ENCODE results near the gene EMC8.

EMC8 gene

GRCh38 chr16:85843471-85844168 lies 44.3 kb upstream of the EMC8 start:
- no peaks in the 10 kb centered on the region for H3K4me1 ChIP-seq (ENCODE audit: control insufficient read depth in 1 of 2, insufficient read depth in 2 of 2, low read length in 2 of 2)
- no peak overlapping the region for H3K18ac ChIP-seq (ENCODE audit: low read length)
- H3K27ac ChIP-seq (ENCODE audit: low read depth, low read length), result no peak overlapping the region
- no peak overlapping the region for H3K4me2 ChIP-seq (ENCODE audit: low read length)
- H4K8ac ChIP-seq (ENCODE audit: low read depth, low read length), result no peak overlapping the region
- H2AFZ ChIP-seq (ENCODE audit: insufficient read depth, low read length, poor library complexity), result no peak overlapping the region
- WGBS (ENCODE audit: extremely low coverage, insufficient coverage, insufficient read length), result 100% methylated on average over 2 of the region's 11 CpGs
- no peak overlapping the region for H3K9ac ChIP-seq (ENCODE audit: low read length)
- no peak overlapping the region for H3K4me3 ChIP-seq (ENCODE audit: low read depth, low read length)
- H4K12ac ChIP-seq (ENCODE audit: low read depth, low read length), result no peak overlapping the region
- no peak overlapping the region for H3K4ac ChIP-seq (ENCODE audit: low read depth, low read length)
- no peak for DNase-seq
- no peak overlapping the region for H2AK5ac ChIP-seq (ENCODE audit: low read length)
- H2BK12ac ChIP-seq (ENCODE audit: low read length), result no peak overlapping the region
- no peak overlapping the region for H2BK120ac ChIP-seq (ENCODE audit: insufficient read depth, low read length, poor library complexity)
- H3K79me1 ChIP-seq (ENCODE audit: low read length), result no peaks in the 10 kb centered on the region
- H3K23ac ChIP-seq (ENCODE audit: low read length), result no peak overlapping the region
- no peak overlapping the region for H3K14ac ChIP-seq (ENCODE audit: low read length)
- H3K36me3 ChIP-seq (ENCODE audit: control insufficient read depth in 1 of 2, insufficient read depth in 2 of 2, low read length in 2 of 2), result no peaks in the 10 kb centered on the region
- H4K91ac ChIP-seq (ENCODE audit: low read depth, low read length), result no peak overlapping the region
- no peaks in the 10 kb centered on the region for H3K79me2 ChIP-seq (ENCODE audit: control insufficient read depth, insufficient read depth, low read length, poor library complexity)
- H3K9me3 ChIP-seq (ENCODE audit: insufficient read depth, low read depth, low read length), result peaks cover 5% of the 10 kb centered on the region
- no peak overlapping the region for H2BK5ac ChIP-seq (ENCODE audit: low read depth, low read length, poor library complexity)
- peaks cover 2% of the 10 kb centered on the region for H3K27me3 ChIP-seq (ENCODE audit: insufficient read depth, low read length)

DNA sequence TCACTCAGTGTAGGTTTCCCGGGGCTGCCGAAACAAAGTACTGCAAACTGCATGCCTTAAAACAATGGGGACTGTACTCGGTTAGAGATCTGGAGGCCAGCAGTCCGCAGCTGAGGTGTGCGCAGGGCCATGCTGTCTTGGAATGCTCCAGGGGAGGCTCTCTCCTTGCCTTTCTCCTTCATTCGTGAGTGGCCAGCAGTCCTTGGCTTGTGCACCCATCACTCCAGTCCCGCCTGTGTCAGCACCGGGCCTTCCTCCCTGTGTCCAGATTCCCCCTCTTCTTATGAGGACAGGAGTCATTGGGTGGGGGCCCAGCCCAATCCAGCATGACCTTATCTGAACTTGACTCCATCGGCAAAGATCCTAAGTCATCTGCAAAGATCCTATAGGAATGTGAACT lies 43.5 kb upstream of the EMC8 start:
- Histone ChIP-seq H2BK12ac (ENCODE audit: low read length) (no peak overlapping the region), H3K36me3 (ENCODE audit: control insufficient read depth in 1 of 2, insufficient read depth in 2 of 2, low read length in 2 of 2) (no peaks in the 10 kb centered on the region), H3K9ac (ENCODE audit: low read length) (no peak overlapping the region), H3K4me3 (ENCODE audit: low read depth, low read length) (no peak overlapping the region), H3K23ac (ENCODE audit: low read length) (no peak overlapping the region), H3K4me2 (ENCODE audit: low read length) (no peak overlapping the region), H3K4ac (ENCODE audit: low read depth, low read length) (no peak overlapping the region), H4K8ac (ENCODE audit: low read depth, low read length) (no peak overlapping the region), H3K27ac (ENCODE audit: low read depth, low read length) (no peak overlapping the region), H3K79me1 (ENCODE audit: low read length) (no peaks in the 10 kb centered on the region), H3K27me3 (ENCODE audit: insufficient read depth, low read length) (peaks cover 2% of the 10 kb centered on the region), H2BK5ac (ENCODE audit: low read depth, low read length, poor library complexity) (no peak overlapping the region), H4K91ac (ENCODE audit: low read depth, low read length) (no peak overlapping the region), H3K18ac (ENCODE audit: low read length) (no peak overlapping the region), H3K14ac (ENCODE audit: low read length) (no peak overlapping the region), H3K79me2 (ENCODE audit: control insufficient read depth, insufficient read depth, low read length, poor library complexity) (no peaks in the 10 kb centered on the region), H2BK120ac (ENCODE audit: insufficient read depth, low read length, poor library complexity) (no peak overlapping the region), H3K9me3 (ENCODE audit: insufficient read depth, low read depth, low read length) (peaks cover 5% of the 10 kb centered on the region), H2AFZ (ENCODE audit: insufficient read depth, low read length, poor library complexity) (no peak overlapping the region), H4K12ac (ENCODE audit: low read depth, low read length) (no peak overlapping the region), H2AK5ac (ENCODE audit: low read length) (no peak overlapping the region), H3K4me1 (ENCODE audit: control insufficient read depth in 1 of 2, insufficient read depth in 2 of 2, low read length in 2 of 2) (no peaks in the 10 kb centered on the region)
- peak in 1 of 2 donors; percentile 27 for DNase-seq
- no CpG with 5 or more reads among the region's 9 CpGs for WGBS (ENCODE audit: extremely low coverage, insufficient coverage, insufficient read length)

DNA sequence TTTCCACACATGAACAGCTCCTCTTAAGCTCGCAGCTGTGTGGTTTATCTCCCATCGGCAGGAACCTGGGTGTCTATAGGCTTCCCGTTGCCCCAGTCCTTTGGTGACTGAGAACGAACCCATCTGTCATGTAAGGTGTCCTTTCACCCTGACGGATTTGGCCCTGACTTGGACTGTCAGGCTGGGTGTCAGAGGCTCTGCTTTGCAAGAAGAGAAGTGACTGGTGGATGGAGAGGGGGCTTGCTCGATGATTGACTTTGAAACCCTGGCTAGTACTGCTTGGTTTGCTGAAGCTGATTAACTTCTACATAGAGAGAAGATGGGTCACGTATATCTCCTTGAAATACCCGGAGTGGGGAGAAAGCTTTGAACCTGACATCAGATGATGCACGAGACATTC lies 43.1 kb upstream of the EMC8 start:
- H3K4me3 ChIP-seq (ENCODE audit: low read depth, low read length), result no peak overlapping the region
- no peaks in the 10 kb centered on the region for H3K4me1 ChIP-seq (ENCODE audit: control insufficient read depth in 1 of 2, insufficient read depth in 2 of 2, low read length in 2 of 2)
- no peak overlapping the region for H3K23ac ChIP-seq (ENCODE audit: low read length)
- no peak overlapping the region for H2AFZ ChIP-seq (ENCODE audit: insufficient read depth, low read length, poor library complexity)
- H3K9ac ChIP-seq (ENCODE audit: low read length), result no peak overlapping the region
- peaks cover 5% of the 10 kb centered on the region for H3K9me3 ChIP-seq (ENCODE audit: insufficient read depth, low read depth, low read length)
- H3K18ac ChIP-seq (ENCODE audit: low read length), result no peak overlapping the region
- no peaks in the 10 kb centered on the region for H3K79me1 ChIP-seq (ENCODE audit: low read length)
- H2BK120ac ChIP-seq (ENCODE audit: insufficient read depth, low read length, poor library complexity), result no peak overlapping the region
- H3K27me3 ChIP-seq (ENCODE audit: insufficient read depth, low read length), result peaks cover 2% of the 10 kb centered on the region
- H3K36me3 ChIP-seq (ENCODE audit: control insufficient read depth in 1 of 2, insufficient read depth in 2 of 2, low read length in 2 of 2), result no peaks in the 10 kb centered on the region
- no peak overlapping the region for H4K12ac ChIP-seq (ENCODE audit: low read depth, low read length)
- no peak overlapping the region for H2BK5ac ChIP-seq (ENCODE audit: low read depth, low read length, poor library complexity)
- H2BK12ac ChIP-seq (ENCODE audit: low read length), result no peak overlapping the region
- no peak overlapping the region for H3K14ac ChIP-seq (ENCODE audit: low read length)
- H2AK5ac ChIP-seq (ENCODE audit: low read length), result no peak overlapping the region
- peak in 1 of 2 donors; percentile 44 for DNase-seq
- no peaks in the 10 kb centered on the region for H3K79me2 ChIP-seq (ENCODE audit: control insufficient read depth, insufficient read depth, low read length, poor library complexity)
- no peak overlapping the region for H3K4ac ChIP-seq (ENCODE audit: low read depth, low read length)
- no peak overlapping the region for H3K4me2 ChIP-seq (ENCODE audit: low read length)
- no CpG with 5 or more reads among the region's 9 CpGs for WGBS (ENCODE audit: extremely low coverage, insufficient coverage, insufficient read length)
- no peak overlapping the region for H4K8ac ChIP-seq (ENCODE audit: low read depth, low read length)
- no peak overlapping the region for H3K27ac ChIP-seq (ENCODE audit: low read depth, low read length)
- no peak overlapping the region for H4K91ac ChIP-seq (ENCODE audit: low read depth, low read length)

DNA sequence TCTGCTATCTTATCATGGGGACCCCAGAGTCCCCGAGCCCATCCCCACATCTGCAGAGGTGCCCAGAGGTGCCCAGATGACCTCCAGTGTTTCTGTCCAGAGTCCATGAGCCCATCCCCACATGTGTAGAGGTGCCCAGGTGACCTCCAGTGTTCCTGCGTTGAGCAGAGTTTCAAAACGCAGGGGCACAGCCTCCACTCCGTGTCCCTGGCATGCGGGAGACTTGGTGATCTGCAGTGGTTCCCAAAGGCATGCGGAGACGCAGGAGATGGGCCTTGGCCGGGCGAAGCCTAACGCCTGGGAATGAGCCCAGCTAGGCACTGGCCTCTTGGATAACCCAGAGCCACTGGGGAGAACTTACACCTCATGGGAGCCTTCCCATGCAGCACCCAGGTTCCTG lies 41.5 kb upstream of the EMC8 start:
- H3K4me3 ChIP-seq (ENCODE audit: low read depth, low read length), result no peak overlapping the region
- H3K14ac ChIP-seq (ENCODE audit: low read length), result no peak overlapping the region
- H2AK5ac ChIP-seq (ENCODE audit: low read length), result no peak overlapping the region
- no peak overlapping the region for H2AFZ ChIP-seq (ENCODE audit: insufficient read depth, low read length, poor library complexity)
- H3K4ac ChIP-seq (ENCODE audit: low read depth, low read length), result no peak overlapping the region
- H3K27me3 ChIP-seq (ENCODE audit: insufficient read depth, low read length), result peaks cover 2% of the 10 kb centered on the region
- H3K79me2 ChIP-seq (ENCODE audit: control insufficient read depth, insufficient read depth, low read length, poor library complexity), result no peaks in the 10 kb centered on the region
- H4K91ac ChIP-seq (ENCODE audit: low read depth, low read length), result no peak overlapping the region
- H3K79me1 ChIP-seq (ENCODE audit: low read length), result no peaks in the 10 kb centered on the region
- H2BK12ac ChIP-seq (ENCODE audit: low read length), result no peak overlapping the region
- no peak overlapping the region for H3K18ac ChIP-seq (ENCODE audit: low read length)
- H4K12ac ChIP-seq (ENCODE audit: low read depth, low read length), result no peak overlapping the region
- peaks cover 3 to 6% of the 10 kb centered on the region in 2 experiments for H3K4me1 ChIP-seq (ENCODE audit: control insufficient read depth in 1 of 2, insufficient read depth in 2 of 2, low read length in 2 of 2)
- no peak overlapping the region for H2BK5ac ChIP-seq (ENCODE audit: low read depth, low read length, poor library complexity)
- DNase-seq, result no peak
- H3K4me2 ChIP-seq (ENCODE audit: low read length), result no peak overlapping the region
- H3K36me3 ChIP-seq (ENCODE audit: control insufficient read depth in 1 of 2, insufficient read depth in 2 of 2, low read length in 2 of 2), result no peaks in the 10 kb centered on the region
- no peak overlapping the region for H3K23ac ChIP-seq (ENCODE audit: low read length)
- no peak overlapping the region for H4K8ac ChIP-seq (ENCODE audit: low read depth, low read length)
- no peak overlapping the region for H3K9ac ChIP-seq (ENCODE audit: low read length)
- WGBS (ENCODE audit: extremely low coverage, insufficient coverage, insufficient read length), result no CpG with 5 or more reads among the region's 10 CpGs
- H3K27ac ChIP-seq (ENCODE audit: low read depth, low read length), result no peak overlapping the region
- no peak overlapping the region for H2BK120ac ChIP-seq (ENCODE audit: insufficient read depth, low read length, poor library complexity)
- peaks cover 5% of the 10 kb centered on the region for H3K9me3 ChIP-seq (ENCODE audit: insufficient read depth, low read depth, low read length)

All from trophoblast cell (in vitro differentiated cells and primary cell).